ENCODE data around the gene GHRL. TPM values are rescaled to one million over a fixed set of nuclear protein-coding genes. Genes with fewer than 3 reads are reported as not detected.

GHRL gene, protein sequence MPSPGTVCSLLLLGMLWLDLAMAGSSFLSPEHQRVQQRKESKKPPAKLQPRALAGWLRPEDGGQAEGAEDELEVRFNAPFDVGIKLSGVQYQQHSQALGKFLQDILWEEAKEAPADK
- under 0.01 TPM in 1 of 2 replicates, not detected in the other for total RNA-seq

GRCh38 chr3:10292505-10293419, at the start of gene GHRL:
GHRL (minus strand) TSS chr3:10292947; CDS start chr3:10290180, 2,767 bp downstream.
- no peak within 1 kb of the TSS for H2AFZ ChIP-seq (ENCODE audit: low read length)
- peaks cover 3% of the 10 kb centered on the region for H4K20me1 ChIP-seq (ENCODE audit: insufficient read depth, low read length)
- TF ChIP-seq, protein P1, sequence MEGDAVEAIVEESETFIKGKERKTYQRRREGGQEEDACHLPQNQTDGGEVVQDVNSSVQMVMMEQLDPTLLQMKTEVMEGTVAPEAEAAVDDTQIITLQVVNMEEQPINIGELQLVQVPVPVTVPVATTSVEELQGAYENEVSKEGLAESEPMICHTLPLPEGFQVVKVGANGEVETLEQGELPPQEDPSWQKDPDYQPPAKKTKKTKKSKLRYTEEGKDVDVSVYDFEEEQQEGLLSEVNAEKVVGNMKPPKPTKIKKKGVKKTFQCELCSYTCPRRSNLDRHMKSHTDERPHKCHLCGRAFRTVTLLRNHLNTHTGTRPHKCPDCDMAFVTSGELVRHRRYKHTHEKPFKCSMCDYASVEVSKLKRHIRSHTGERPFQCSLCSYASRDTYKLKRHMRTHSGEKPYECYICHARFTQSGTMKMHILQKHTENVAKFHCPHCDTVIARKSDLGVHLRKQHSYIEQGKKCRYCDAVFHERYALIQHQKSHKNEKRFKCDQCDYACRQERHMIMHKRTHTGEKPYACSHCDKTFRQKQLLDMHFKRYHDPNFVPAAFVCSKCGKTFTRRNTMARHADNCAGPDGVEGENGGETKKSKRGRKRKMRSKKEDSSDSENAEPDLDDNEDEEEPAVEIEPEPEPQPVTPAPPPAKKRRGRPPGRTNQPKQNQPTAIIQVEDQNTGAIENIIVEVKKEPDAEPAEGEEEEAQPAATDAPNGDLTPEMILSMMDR (IDR thresholded peaks at IDR 0.05; ENCODE audit: extremely low read depth, low read depth, low read length): no peak
- peaks cover 6% of the 10 kb centered on the region for H3K4me1 ChIP-seq (ENCODE audit: insufficient read depth, low read length)
- DNase-seq (ENCODE audit: insufficient read length, low spot score, missing footprints): peak; percentile 84
- H3K27me3 ChIP-seq (ENCODE audit: insufficient read depth, low read length): no peaks in the 10 kb centered on the region
- no peak within 1 kb of the TSS for H3K27ac ChIP-seq (ENCODE audit: low read depth, low read length)
- no peak within 1 kb of the TSS for H3K4me2 ChIP-seq (ENCODE audit: insufficient read depth, low read length)
- H3K9me3 ChIP-seq (ENCODE audit: low read depth, low read length): no peaks in the 10 kb centered on the region
- no peaks in the 10 kb centered on the region for H3K79me2 ChIP-seq (ENCODE audit: insufficient read depth, low read length)
- no peak within 1 kb of the TSS for H3K4me3 ChIP-seq (ENCODE audit: insufficient read depth, low read length)
- H3K36me3 ChIP-seq (ENCODE audit: insufficient read depth, low read length): peaks cover 15% of the 10 kb centered on the region

DNA sequence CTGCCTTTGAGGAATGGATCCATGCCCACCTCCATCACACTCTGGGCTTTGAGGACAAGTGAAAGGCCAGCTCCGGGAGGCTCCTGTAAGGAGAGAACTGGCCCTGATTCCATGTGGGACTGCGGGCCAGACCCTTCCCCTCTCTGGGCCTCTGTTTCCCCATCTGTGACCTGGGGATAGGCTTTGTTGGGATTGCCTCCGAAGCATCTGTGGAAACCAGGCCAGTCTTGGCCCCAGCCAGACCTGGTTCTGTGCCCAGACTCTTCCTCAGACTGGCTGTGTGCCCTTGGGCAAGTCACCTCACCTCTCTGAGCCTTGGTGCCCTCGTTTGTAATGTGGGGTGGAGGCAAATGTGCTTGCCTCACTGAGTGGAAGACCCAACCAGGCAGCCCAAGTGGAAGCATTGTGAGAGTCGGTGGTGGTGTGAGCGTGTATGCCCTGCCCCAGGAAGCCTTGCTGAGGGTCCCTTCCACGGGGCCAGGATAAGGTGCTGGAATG, 49.2 kb upstream of the GHRL start:
- Histone ChIP-seq H3K36me3 (ENCODE audit: insufficient read depth, low read length) (no peaks in the 10 kb centered on the region), H3K4me1 (ENCODE audit: insufficient read depth, low read length) (no peaks in the 10 kb centered on the region), H3K9me3 (ENCODE audit: low read depth, low read length) (no peaks in the 10 kb centered on the region), H3K27me3 (ENCODE audit: insufficient read depth, low read length) (no peaks in the 10 kb centered on the region), H3K4me3 (ENCODE audit: insufficient read depth, low read length) (no peak overlapping the region), H3K27ac (ENCODE audit: low read depth, low read length) (no peak overlapping the region), H4K20me1 (ENCODE audit: insufficient read depth, low read length) (no peaks in the 10 kb centered on the region), H3K79me2 (ENCODE audit: insufficient read depth, low read length) (no peaks in the 10 kb centered on the region), H2AFZ (ENCODE audit: low read length) (no peak overlapping the region), H3K4me2 (ENCODE audit: insufficient read depth, low read length) (no peak overlapping the region)
- peak; percentile 26 for DNase-seq (ENCODE audit: insufficient read length, low spot score, missing footprints)
- TF ChIP-seq, protein P1 (IDR thresholded peaks at IDR 0.05; ENCODE audit: extremely low read depth, low read depth, low read length): no peak

DNA sequence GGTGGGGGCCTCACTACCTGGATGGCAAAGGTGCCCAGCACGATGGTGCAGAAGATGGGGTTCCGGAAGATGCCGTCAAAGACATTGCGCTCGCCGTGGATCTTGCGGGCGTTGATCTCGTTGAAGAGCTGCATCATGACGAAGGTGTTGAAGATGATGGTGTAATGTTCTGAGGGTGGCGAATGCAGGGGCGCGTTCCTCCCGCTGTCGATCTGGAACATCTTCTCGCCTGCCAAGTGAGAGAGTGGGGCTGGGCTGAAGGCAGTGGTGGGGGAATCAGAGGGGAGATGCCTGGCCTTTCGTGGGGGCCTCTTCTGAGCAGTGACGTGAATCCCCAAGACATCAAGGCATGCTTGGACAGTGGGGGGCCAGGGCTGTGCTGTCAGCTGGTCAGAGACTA, 47.7 kb upstream of the GHRL start:
- H3K4me2 ChIP-seq (ENCODE audit: insufficient read depth, low read length): no peak overlapping the region
- no peak overlapping the region for H3K4me3 ChIP-seq (ENCODE audit: insufficient read depth, low read length)
- H2AFZ ChIP-seq (ENCODE audit: low read length): no peak overlapping the region
- H4K20me1 ChIP-seq (ENCODE audit: insufficient read depth, low read length): no peaks in the 10 kb centered on the region
- no peaks in the 10 kb centered on the region for H3K79me2 ChIP-seq (ENCODE audit: insufficient read depth, low read length)
- DNase-seq (ENCODE audit: insufficient read length, low spot score, missing footprints): no peak
- H3K4me1 ChIP-seq (ENCODE audit: insufficient read depth, low read length): no peaks in the 10 kb centered on the region
- no peaks in the 10 kb centered on the region for H3K36me3 ChIP-seq (ENCODE audit: insufficient read depth, low read length)
- H3K9me3 ChIP-seq (ENCODE audit: low read depth, low read length): no peaks in the 10 kb centered on the region
- no peaks in the 10 kb centered on the region for H3K27me3 ChIP-seq (ENCODE audit: insufficient read depth, low read length)
- TF ChIP-seq, protein P1 (IDR thresholded peaks at IDR 0.05; ENCODE audit: extremely low read depth, low read depth, low read length): no peak
- H3K27ac ChIP-seq (ENCODE audit: low read depth, low read length): no peak overlapping the region

- Histone ChIP-seq H3K4me3 (ENCODE audit: insufficient read depth, low read length) (no peak overlapping the region), H3K9me3 (ENCODE audit: low read depth, low read length) (no peaks in the 10 kb centered on the region), H3K4me2 (ENCODE audit: insufficient read depth, low read length) (no peak overlapping the region), H3K79me2 (ENCODE audit: insufficient read depth, low read length) (no peaks in the 10 kb centered on the region), H3K36me3 (ENCODE audit: insufficient read depth, low read length) (no peaks in the 10 kb centered on the region), H4K20me1 (ENCODE audit: insufficient read depth, low read length) (no peaks in the 10 kb centered on the region), H2AFZ (ENCODE audit: low read length) (no peak overlapping the region), H3K4me1 (ENCODE audit: insufficient read depth, low read length) (no peaks in the 10 kb centered on the region), H3K27me3 (ENCODE audit: insufficient read depth, low read length) (no peaks in the 10 kb centered on the region), H3K27ac (ENCODE audit: low read depth, low read length) (no peak overlapping the region)
- TF ChIP-seq, protein P1 (IDR thresholded peaks at IDR 0.05; ENCODE audit: extremely low read depth, low read depth, low read length): no peak
- peak; percentile 88 for DNase-seq (ENCODE audit: insufficient read length, low spot score, missing footprints)
These were observed 47.3 kb upstream of the GHRL start for GRCh38 chr3:10340046-10340445.
